ENCODE measurements around the gene RPSA. TPM values are rescaled to one million over a fixed set of nuclear protein-coding genes. Genes with fewer than 3 reads are reported as not detected.
"Not testable (repeated sequence)": the region's sequence is repeated elsewhere in the genome, so short reads cannot be mapped to it uniquely, and the experiment has no call there.

RPSA gene
- 3,033 and 3,141 TPM in 2 replicates for total RNA-seq (2014; rRNA removed; shearing (Covaris generic))

DNA sequence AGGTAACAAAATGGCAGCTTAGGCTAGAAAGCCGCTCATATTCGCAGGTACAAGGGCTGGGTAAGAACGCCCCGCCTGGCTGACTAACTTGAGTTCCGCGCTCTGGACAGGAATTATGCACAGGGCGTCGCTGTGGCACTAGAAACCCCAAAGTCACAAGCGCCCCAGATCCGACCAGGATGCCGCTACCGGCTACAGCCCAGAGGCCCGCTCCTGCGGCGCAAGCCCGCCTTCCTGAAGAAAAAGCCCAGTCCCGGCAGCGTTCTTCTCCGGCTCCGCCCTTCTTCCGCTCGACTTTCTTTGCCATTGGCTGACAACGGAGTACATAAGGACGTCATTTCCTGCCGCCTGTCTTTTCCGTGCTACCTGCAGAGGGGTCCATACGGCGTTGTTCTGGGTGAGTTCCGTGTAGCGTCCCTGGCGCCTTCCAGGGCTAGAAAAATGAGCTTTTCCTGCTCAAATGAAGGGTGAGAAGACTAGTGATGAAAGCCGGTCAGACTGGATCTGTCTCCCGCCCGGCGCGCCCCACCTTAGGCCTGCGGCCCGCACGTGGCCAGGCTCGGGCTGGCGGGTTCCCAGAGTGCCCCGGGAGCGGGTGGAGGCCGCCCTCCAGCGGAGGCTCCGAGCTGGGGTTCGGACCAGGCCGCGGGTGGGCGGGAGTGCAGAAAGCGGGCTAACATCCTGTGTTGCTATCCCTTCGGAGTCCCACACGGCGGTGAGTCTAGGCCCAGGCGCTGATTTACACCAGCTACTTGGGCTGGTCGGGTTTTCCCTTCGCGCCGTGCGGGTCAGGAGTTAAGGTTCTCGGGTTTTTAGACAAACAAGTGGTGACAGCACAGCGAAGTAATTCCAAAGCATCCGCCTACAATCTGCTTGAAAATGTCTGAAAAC lies at the start of gene RPSA:
TSS of gene RPSA (plus strand) at position 353 of the 891 bp plus-strand sequence. CDS start 934 bp downstream, outside the sequence.
- Histone ChIP-seq H3K4me3 (ENCODE audit: insufficient read depth, low read depth, low read length) (peak within 1 kb of the TSS; percentile 72), H3K27me3 (ENCODE audit: control insufficient read depth, insufficient read depth, low read length) (no peaks in the 10 kb centered on the region), H3K36me3 (replicated peaks; ENCODE audit: control insufficient read depth, insufficient read depth, low read length) (peaks cover 29% of the 10 kb centered on the region)
- DNase-seq, result peak; percentile 93

DNA sequence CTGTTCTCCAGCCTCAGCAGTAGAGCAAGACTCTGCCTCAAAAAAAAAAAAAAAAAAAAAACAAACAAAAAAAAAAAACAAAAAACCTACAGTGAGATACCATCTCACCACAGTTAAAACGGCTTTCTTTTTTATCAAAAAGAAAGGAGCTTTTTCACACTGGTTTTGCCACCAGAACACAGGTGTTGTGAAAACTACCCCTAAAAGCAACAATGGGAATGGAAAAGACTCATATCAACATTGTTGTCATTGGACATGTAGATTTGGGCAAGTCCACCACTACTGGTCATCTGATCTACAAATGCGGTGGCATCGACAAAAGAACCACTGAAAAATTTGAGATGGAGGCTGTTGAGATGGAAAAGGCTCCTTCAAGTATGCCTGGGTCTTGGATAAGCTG lies 48.2 kb upstream of the RPSA start:
- DNase-seq, result no peak

DNA sequence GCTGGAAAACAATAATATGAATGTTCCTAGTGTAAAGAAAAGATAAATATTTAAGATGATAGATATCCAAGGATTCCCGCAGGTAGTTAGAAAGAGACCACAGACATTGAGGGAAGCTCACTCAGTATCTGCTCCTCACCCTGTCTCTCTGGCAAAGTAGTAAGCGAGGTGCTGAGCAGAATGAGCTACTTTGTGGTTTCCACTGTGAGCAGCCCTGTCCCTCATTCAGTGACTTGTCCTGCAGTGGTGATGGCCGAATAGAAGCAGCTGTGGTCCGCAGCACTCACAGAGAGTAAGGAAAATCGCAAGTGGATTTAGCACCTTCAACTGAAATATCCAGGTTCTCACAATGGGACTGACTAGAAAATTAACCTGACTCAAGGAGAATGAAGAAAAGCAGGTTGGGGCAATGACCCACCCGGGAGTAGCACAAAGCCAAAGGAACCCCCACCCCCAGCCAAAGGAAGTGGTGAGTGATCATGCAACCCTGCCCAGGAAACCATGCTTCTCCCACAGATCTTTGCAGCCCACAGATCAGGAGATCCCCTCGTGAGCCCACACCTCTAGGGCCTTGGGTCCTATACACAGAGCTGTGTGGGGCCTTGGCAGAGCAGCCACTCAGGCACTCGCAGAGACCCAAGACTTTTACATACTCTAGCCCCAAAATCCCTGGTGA lies 45.1 kb upstream of the RPSA start:
- no peak for DNase-seq
- H3K27me3 ChIP-seq (ENCODE audit: control insufficient read depth, insufficient read depth, low read length), result no peaks in the 10 kb centered on the region

More for the DNA sequence above, 48.2 kb upstream of the RPSA start:
- Histone ChIP-seq H3K36me3 (replicated peaks; ENCODE audit: control insufficient read depth, insufficient read depth, low read length) (no peaks in the 10 kb centered on the region), H3K27me3 (ENCODE audit: control insufficient read depth, insufficient read depth, low read length) (no peaks in the 10 kb centered on the region), H3K4me3 (ENCODE audit: insufficient read depth, low read depth, low read length) (no peak overlapping the region)

DNA sequence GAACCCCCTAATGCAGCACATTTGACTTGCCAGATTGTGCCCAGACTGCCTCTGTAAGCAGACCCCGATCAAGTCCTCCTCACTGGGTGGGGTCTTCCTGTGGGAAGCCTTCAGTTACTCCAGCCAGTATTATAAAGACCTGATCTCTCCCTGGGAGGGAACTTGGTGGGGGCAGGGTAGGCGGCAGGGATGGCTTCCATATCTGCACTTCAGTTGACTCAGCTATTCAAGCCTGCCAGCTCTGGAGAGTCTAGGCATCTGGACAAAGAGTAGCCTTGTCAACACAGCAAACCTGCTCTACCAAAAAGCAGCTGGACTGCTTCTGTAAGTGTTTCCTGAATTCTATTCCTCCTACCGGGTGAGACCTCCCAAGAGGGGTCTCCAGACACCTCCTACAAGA lies 44.3 kb upstream of the RPSA start:
- Histone ChIP-seq H3K27me3 (ENCODE audit: control insufficient read depth, insufficient read depth, low read length) (no peaks in the 10 kb centered on the region), H3K36me3 (replicated peaks; ENCODE audit: control insufficient read depth, insufficient read depth, low read length) (no peaks in the 10 kb centered on the region), H3K4me3 (ENCODE audit: insufficient read depth, low read depth, low read length) (no peak overlapping the region)
- no peak for DNase-seq

More for the DNA sequence above, 45.1 kb upstream of the RPSA start:
- H3K36me3 ChIP-seq (replicated peaks; ENCODE audit: control insufficient read depth, insufficient read depth, low read length), result no peaks in the 10 kb centered on the region
- no peak overlapping the region for H3K4me3 ChIP-seq (ENCODE audit: insufficient read depth, low read depth, low read length)

DNA sequence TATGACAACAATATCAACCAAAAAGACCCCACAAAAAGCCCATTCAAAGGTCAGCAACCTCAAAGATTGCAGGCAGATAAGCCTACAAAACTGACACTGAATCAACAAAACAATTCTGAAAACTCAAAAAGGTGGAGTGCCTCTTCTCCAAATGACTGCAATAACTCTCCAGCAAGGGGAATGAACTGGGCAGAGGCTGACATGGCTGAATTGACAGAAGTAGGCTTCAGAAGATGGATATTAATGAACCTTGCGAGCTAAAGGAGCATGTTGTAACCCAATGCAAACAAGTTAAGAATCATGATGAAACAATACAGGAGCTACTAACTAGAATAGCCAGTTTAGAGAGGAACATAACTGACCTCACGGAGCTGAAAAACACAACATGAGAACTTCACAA lies 43.7 kb upstream of the RPSA start:
- H3K4me3 ChIP-seq (ENCODE audit: insufficient read depth, low read depth, low read length), result no peak overlapping the region
- H3K27me3 ChIP-seq (ENCODE audit: control insufficient read depth, insufficient read depth, low read length), result no peaks in the 10 kb centered on the region
- H3K36me3 ChIP-seq (replicated peaks; ENCODE audit: control insufficient read depth, insufficient read depth, low read length), result no peaks in the 10 kb centered on the region
- no peak for DNase-seq

DNA sequence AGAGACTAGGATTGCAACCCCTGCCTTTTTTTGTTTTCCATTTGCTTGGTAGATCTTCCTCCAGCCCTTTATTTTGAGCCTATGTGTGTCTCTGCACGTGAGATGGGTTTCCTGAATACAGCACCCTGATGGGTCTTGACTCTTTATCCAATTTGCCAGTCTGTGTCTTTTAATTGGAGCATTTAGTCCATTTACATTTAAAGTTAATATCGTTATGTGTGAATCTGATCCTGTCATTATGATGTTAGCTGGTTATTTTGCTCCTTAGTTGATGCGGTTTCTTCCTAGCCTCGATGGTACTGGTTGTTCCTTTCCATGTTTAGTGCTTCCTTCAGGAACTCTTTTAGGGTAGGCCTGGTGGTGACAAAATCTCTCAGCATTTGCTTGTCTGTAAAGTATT lies 36.1 kb upstream of the RPSA start:
- H3K4me3 ChIP-seq (ENCODE audit: insufficient read depth, low read depth, low read length); DNase-seq; H3K27me3 ChIP-seq (ENCODE audit: control insufficient read depth, insufficient read depth, low read length); H3K36me3 ChIP-seq (replicated peaks; ENCODE audit: control insufficient read depth, insufficient read depth, low read length): not testable (repeated sequence)

DNA sequence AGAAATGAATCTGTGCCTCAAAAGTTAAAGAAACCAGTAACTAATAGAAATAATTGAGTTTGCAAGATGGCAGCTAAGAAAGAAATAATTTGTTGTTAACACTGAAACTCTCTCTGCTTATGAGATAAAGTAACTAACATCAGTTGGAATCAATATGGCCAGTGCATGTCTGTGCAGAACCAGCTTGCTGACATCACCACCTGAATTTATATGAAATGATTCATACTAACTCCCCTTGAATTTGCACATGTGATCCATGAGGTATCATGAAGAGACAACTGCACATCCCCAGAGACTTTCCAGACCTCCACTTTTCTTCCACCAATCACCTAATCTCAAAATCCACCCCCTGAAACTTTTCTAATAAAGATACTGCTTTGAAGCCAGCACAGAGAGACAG lies 33.7 kb upstream of the RPSA start:
- Histone ChIP-seq H3K4me3 (ENCODE audit: insufficient read depth, low read depth, low read length) (no peak overlapping the region), H3K36me3 (replicated peaks; ENCODE audit: control insufficient read depth, insufficient read depth, low read length) (no peaks in the 10 kb centered on the region)

DNA sequence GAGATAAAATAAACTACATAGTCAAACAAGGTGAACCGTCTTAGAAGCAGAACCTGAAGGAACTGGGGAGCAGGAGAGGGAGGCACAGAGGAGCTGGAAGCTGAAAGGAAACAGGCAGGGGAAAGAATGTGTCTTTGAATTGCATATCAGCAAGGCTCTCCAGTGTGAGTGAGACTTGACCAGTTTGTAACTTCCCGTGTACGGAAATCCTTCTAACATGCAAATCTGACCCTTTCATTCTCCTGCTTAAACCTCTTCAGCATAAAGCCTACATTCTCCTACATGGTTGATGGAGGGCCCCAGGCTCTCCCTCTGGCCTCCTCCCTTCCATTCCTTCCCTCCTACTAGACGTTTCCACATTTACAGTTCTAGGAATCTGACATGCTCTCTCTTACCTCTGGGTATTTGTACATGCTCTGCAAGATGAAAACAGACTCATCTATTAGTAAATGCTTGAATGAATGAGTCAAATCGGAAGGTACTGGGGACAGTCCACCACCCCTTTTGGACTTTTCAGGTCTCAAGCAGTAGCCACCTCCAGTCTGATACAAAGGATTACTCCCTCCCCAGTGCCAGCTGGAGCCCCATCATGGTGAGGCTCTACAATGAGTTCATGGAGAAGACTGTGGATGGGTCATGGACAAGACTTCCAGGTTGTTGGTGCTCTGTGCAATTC lies 29.4 kb upstream of the RPSA start:
- H3K4me3 ChIP-seq (ENCODE audit: insufficient read depth, low read depth, low read length), result no peak overlapping the region
- DNase-seq, result no peak
- H3K27me3 ChIP-seq (ENCODE audit: control insufficient read depth, insufficient read depth, low read length), result no peaks in the 10 kb centered on the region
- no peaks in the 10 kb centered on the region for H3K36me3 ChIP-seq (replicated peaks; ENCODE audit: control insufficient read depth, insufficient read depth, low read length)

More for the DNA sequence above, 33.7 kb upstream of the RPSA start:
- H3K27me3 ChIP-seq (ENCODE audit: control insufficient read depth, insufficient read depth, low read length), result no peaks in the 10 kb centered on the region
- DNase-seq, result no peak

DNA sequence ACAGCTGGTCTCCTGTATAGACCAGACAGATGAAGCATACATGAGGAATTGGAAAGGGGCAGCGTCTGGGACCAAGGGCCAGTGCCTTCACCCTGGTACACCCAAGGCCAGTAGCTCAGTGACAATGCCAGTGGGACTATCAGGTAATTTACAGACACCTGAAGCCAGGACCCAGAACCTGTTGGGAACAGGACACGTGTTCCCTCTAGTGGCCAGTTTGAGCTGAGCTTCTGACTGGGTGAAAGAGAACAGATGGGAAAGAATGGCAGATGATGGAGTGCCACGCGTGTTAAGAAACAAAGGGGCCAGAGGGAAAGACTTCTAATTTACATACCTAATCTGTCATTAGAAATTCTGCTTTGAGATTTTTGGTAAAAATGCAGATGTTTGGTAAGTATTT lies 28.4 kb upstream of the RPSA start:
- Histone ChIP-seq H3K4me3 (ENCODE audit: insufficient read depth, low read depth, low read length) (no peak overlapping the region), H3K36me3 (replicated peaks; ENCODE audit: control insufficient read depth, insufficient read depth, low read length) (no peaks in the 10 kb centered on the region), H3K27me3 (ENCODE audit: control insufficient read depth, insufficient read depth, low read length) (no peaks in the 10 kb centered on the region)
- DNase-seq, result peak; percentile 74

DNA sequence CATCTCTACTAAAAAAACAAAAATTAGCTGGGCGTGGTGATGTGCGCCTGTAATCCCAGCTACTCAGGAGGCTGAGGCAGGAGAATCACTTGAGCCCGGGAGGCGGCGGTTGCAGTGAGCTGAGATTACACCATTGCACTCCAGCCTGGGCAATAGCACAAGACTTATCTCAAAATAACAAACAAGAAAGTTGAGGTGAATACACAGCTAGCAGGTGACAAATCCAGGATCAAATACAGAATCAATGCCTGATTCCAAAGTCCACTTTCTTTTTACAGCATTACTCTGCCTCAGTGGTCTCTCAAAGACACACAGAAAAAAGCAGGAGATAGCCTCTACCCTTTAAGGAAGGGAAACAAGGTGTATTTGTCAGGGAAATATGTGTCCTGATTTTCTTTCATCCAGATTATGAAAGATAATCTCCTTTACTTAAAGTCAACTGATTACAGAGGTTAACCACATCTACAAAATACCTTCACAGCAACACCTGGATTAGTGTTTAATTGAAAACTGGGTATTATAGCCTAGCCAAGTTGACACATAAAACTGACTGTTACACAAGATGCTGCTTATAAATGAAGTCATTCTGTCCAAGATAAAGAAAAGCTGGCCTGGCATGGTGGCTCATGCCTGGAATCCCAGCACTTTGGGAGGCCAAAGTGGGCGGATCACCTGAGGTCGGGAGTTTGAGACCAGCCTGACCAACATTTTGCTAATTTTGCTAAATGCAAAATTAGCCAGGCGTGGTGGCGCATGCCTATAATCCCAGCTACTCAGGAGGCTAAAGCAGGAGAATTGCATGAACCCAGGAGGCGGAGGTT lies 27.4 kb upstream of the RPSA start:
- no peak for DNase-seq
- Histone ChIP-seq H3K27me3 (ENCODE audit: control insufficient read depth, insufficient read depth, low read length) (no peaks in the 10 kb centered on the region), H3K4me3 (ENCODE audit: insufficient read depth, low read depth, low read length) (no peak overlapping the region), H3K36me3 (replicated peaks; ENCODE audit: control insufficient read depth, insufficient read depth, low read length) (no peaks in the 10 kb centered on the region)

DNA sequence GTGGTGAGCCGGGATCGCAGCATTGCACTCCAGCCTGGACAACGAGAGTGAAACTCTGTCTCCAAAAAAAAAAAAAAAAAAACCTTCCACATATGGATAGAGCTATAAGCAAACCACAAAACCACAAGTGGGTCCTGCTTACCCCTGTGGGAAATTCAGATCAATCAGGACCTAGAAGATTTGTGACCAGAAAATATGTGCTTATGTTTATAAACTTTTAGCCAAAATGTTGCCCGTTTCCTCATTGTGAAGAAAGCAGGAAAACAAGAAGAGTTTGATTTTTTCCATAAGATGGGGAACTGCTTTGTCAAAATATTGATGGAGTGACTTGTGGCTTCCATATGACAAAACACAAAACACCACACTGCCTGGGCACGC lies 26.8 kb upstream of the RPSA start:
- Histone ChIP-seq H3K27me3 (ENCODE audit: control insufficient read depth, insufficient read depth, low read length) (no peaks in the 10 kb centered on the region), H3K36me3 (replicated peaks; ENCODE audit: control insufficient read depth, insufficient read depth, low read length) (no peaks in the 10 kb centered on the region), H3K4me3 (ENCODE audit: insufficient read depth, low read depth, low read length) (no peak overlapping the region)
- no peak for DNase-seq

DNA sequence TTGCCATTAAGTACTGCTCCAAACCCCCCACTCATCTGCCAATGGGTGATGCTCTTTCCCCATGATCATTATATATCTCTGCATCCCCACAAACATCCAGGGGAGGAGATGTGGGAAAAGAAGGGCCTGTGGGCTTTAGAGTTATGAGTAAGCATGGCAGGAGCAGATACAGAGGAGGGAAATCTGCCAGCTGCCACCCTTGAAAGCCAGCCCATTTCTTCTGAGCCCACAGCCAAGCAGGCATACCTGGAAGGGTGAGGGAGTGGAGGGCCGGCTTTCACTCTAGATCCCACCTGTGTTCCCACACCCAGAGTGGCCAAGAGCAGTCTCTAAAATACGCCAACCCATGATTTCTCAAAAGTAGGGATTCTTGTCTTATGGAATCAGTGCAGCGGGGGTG lies 25.1 kb upstream of the RPSA start:
- DNase-seq, result no peak
- Histone ChIP-seq H3K27me3 (ENCODE audit: control insufficient read depth, insufficient read depth, low read length) (no peaks in the 10 kb centered on the region), H3K4me3 (ENCODE audit: insufficient read depth, low read depth, low read length) (no peak overlapping the region), H3K36me3 (replicated peaks; ENCODE audit: control insufficient read depth, insufficient read depth, low read length) (no peaks in the 10 kb centered on the region)

DNA sequence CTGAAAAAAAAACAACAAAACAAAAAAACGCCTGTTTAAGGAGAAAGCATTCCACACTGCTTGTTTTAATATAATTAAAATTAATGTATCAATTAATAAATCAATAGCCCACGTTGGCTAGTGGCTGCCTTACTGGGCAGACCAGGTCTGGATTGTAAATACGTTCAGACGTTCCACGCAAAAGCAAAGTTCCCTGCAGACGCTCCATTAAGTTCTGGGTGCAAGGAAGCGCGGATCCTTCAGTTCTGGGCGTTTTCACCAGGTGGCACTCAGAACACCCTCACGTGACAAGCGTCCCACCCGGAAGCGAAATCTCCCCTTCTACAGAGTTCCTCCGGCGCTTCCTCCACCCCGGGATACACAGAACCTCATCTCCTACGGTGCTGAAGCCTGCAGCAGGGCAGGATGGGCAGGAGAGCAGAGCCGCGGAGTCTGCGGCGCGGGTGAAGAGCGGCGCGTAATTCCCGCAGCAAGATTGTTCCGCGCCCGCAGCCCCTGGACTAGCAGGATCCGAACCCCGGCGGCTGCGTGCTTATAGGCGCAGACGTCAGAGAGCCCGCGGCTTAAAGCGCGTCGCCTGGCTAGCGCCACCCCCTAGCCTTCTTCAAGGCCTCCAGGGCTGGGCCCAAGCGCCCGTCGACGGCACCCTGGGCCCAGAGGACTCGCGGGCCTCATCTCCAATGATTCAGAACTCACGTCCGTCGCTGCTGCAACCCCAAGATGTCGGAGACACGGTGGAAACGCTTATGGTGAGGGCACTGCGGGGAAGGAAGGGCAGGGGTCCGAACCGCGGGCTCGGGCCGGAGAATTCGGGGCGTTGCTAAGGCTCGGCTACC lies 23.3 kb upstream of the RPSA start, which contains the start of gene SLC25A38:
TSS of gene SLC25A38 (plus strand) at position 326 of the 836 bp plus-strand sequence. CDS start at position 681, 355 bp downstream.
- H3K4me3 ChIP-seq (ENCODE audit: insufficient read depth, low read depth, low read length), result peak within 1 kb of the TSS; percentile 93
- no peaks in the 10 kb centered on the region for H3K36me3 ChIP-seq (replicated peaks; ENCODE audit: control insufficient read depth, insufficient read depth, low read length)
- DNase-seq, result peak; percentile 90
- H3K27me3 ChIP-seq (ENCODE audit: control insufficient read depth, insufficient read depth, low read length), result no peaks in the 10 kb centered on the region

Data from H7 (cell line).